Measurements from ENCODE around the gene SUMF2. TPM values are rescaled to one million over a fixed set of nuclear protein-coding genes. Genes with fewer than 3 reads are reported as not detected.
"Not testable (repeated sequence)": the region's sequence is repeated elsewhere in the genome, so short reads cannot be mapped to it uniquely, and the experiment has no call there.

The SUMF2 gene
- 135 TPM for polyA plus RNA-seq (2013, experiment 1 of 2; ENCODE audit: insufficient read length)
- polyA plus RNA-seq (2013, experiment 2 of 2; ENCODE audit: insufficient read length) = 147 TPM

DNA sequence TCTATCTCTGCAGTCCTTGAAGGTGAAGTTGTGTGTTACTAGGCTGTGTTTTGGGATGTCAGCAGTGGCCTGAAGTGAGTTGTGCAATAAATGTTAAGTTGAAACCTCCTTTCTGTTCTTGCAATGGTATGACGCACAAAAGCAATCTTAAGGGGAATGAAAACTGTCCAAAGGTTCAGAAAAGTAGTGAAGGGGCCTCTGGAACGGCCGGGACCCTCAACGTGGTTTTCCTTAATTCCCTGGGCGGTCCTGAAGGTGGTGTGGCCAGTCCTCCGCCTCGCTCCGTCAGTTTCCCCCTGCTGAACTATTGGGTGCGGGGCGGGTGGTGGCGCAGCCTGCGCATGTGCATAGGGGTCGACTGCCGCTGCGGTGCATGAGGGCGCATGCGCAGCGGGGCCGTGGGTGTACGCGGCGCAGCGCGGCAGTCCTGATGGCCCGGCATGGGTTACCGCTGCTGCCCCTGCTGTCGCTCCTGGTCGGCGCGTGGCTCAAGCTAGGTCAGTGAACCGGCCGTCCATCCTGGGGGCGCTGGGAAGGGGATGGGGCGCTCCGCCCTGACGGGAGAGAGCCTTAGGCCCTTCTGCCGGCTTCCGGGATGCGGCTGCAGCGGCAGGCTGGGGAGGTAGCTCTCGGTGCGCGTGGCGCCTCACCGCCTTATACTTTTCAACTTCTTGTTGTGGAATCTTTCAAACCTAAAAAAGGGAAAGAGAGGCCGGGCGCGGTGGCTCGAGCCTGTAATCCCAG, at the start of gene SUMF2:
Gene SUMF2, plus strand, starts transcription at position 405 of the 744 bp plus-strand sequence. Its CDS starts 26 bp downstream, at position 431.
- DNase-seq = peak; percentile 88

DNA sequence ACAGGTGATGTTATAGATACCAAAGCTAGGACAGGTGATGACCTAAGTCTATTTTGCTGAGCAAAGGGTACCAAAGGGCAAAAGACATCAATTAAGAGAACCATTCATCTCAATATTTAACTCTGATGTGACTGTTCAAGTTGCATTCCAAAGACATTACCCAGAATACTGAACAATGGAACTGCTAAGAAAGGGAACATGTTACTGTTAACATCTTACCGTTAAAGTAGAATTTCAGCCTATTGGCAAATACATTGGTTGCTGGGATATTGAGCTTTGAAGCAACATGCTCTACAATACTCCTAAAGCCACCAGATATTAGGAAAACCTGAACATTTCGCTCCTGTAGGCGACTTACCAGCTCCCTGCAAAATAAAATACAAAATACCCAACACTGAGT, 47.1 kb upstream of the SUMF2 start:
- not testable (repeated sequence) for DNase-seq

DNA sequence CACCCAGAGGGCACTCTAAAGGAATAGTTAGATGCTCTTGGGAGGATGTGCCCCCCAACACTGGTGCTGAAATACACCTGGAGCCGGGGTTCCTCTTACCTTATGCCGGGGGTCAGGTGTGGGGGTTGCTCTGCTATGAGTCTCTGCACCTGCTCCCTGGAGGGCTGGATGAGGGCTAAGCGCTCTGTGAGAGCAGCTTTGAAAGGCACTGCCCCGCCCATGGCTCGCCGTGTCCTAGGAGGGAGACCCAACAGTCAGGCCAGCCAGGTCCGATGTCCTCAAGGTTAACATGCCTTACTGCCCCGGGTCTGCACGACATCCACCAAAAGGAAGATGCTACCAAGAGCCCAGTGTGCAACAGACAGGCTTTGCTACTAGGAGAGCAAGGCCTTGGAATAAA, 44.6 kb upstream of the SUMF2 start:
- DNase-seq = no peak

DNA sequence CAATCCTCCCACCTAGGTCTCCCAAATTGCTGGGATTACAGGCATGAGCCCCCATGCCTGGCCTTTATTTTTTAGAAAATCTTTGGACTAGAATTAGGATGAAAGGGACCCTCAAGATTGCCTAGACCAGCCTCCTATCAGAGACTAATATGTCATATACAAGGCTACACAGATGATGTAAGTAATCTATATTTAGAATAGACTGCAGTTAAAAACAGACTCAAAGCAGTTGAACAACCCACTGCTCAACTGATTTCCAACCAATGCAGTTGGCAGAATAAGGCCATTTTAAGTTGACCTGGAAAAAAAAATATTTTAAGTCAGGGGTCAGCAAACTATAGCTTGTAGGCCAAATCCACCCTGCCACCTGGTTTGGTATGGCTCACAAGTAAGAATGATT, 40.6 kb upstream of the SUMF2 start:
- DNase-seq = no peak

DNA sequence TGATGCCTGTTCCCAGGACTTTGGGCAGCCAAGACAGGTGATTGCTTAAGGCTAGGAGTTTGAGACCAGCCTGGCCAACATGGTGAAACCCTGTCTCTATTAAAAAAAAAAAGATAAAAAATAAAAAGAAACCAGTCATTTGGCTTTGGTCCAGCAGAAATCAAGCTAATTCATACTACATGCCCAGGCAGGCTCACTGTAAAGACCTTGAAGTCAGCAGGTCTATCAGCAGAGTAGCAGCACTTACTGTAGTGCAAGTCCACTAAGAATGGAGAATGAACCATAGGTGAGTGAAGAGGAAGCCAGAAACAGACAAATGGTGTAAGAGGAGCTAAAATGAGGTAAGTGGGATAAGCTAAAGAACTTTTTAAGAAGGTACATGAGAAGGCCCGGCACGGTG, 37.5 kb upstream of the SUMF2 start:
- DNase-seq = no peak

DNA sequence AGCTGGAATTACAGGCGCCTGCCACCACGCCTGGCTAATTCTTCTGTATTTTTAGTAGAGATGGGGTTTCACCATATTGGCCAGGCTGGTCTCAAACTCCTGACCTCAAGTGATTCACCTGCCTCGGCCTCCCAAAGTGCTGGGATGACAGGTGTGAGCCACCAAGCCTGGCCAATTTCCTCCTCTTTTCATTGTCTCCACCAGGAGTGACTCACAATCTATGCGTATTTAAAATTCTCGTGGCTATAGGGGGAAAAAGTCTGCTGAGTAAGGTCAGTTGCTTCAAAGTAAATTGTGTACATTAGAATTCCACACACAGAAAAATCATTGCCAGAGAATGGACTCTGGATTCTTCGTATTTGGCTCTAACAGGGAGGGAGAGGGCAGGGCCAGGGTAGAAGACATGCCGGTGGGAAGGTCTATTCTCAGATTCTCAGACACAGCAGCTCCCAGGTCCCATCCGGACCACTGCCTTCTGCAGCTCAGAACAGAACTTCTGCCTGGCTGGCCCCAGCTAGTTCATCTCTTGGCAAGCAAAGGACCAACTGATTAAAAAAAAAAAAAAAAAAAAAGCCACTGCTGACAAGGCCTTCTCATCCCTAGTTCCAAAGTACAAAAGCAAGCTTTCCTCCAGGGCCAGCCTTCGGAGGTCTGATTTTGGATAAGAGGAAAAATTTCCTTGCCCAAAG, 35.0 kb upstream of the SUMF2 start:
- peak; percentile 58 for DNase-seq

DNA sequence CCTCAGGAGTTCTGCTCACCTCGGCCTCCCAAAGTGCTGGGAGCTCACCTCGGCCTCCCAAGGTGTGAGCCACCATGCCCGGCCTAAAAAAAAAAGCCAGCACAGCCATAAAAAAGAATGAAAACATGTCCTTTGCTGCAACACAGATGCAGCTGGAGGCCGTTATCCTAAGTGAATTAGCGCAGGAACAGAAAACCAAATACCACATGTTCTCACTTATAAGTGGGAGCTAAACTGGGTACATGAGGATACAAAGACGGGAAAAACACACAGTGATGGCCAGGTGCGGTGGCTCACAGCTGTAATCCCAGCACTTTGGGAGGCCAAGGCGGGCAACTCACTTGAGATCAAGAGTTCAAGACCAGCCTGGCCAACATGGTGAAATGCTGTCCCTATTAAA, 33.7 kb upstream of the SUMF2 start:
- DNase-seq = no peak

DNA sequence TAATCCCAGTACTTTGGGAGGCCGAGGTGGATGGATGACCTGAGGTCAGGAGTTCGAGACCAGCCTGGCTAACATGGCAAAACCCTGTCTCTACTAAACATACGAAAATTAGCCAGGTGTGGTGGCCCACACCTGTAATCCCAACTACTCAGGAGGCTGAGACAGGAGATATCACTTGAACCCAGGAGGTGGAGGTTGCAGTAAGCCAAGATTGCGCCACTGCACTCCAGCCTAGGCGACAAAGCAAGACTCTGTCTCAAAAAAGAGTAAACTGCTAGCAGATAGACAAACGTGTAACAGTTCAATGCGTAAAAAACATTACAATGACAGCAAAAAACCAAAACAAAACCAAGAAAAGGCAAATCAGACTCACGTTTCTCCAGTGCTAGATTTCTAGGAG, 32.5 kb upstream of the SUMF2 start:
- DNase-seq = not testable (repeated sequence)

DNA sequence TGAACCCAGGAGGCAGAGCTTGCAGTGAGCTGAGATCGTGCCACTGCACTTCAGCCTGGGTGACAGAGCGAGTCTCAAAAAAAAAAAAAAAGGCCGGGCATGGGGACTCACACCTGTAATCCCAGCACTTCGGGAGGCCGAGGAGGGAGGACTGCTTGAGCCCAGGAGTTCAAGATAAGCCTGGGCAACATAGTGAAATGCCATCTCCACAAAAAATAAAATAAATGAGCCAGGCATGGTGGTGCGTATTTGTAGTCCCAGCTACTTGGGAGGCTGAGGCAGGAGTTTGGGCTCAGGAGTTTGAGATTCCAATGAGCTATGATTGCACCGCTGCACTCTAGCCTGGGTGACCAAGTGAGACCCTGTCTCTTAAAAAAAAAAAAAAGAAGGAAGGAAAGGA, 31.5 kb upstream of the SUMF2 start:
- not testable (repeated sequence) for DNase-seq

DNA sequence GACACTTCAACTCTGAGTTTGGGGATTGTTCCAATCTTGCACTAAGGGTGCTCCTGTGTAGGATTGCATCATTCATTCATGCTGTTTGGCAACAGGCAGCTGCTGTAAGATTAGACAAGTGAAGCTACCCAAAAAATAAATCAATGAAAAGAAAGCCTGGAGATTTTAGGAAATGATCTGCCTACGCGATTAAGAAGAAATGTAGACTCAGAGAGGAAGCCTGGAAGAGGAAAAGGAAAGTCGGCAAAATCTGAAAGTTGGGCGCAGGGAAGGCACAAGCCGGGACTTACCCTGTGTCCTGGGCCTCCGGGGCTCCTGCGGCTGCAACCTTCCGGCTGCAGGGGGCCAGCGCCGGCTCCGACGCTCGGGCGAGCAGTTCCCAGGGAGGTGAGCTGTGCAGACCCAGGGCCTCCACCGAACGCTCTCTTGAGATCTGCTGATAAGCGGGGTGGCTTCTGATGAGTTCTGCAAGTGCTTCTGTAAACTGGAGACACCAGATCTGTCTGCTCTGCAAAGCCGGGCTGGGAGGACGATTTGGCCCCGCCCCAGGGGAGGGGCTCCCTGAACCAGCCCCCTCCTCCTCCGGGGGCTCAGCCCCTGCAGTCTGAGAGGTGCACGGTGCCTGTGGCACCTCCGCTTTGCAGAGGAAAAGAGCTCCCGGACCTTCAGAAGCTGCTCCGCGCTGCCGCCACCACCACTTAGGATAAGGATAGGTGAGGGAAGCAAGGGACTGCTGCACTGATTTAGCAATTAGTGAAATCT, 30.2 kb upstream of the SUMF2 start:
- peak; percentile 77 for DNase-seq

DNA sequence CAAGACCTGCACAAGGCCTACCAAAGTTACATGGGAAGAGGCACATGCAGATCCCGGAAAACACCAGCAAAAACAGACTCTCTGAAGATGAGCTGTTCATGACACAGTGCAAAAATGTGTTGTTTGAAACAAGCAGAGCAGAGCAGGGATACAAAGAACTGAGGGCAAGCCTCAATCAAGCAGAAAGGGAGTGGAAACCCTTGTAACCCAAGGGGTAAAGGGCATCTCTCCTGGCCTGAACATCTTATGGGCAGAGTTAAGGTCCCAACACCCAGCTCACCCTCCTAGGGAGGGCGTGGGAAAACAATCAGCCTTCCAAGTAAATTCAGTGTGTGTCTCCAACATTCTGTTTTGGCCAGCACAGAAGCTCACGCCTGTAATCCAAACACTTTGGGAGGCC, 23.4 kb upstream of the SUMF2 start:
- DNase-seq = no peak

DNA sequence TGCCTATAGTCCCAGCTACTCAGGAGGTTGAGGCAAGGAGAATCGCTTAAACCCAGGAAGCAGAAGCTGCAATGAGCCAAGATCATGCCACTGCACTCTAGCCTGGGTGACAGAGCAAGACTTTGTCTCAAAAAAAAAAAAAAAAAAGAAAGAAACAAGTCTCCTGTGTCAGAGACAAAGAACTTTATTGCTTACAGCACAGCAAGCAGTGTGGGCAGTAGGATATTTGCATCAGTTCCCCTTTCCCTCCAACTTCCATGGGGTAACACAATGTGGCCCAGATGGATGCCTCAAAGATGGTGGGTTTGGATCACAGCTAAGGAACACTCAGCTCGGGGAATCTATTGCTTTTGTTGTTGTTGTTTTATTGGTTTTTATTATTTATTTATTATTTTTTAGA, 18.3 kb upstream of the SUMF2 start:
- not testable (repeated sequence) for DNase-seq

DNA sequence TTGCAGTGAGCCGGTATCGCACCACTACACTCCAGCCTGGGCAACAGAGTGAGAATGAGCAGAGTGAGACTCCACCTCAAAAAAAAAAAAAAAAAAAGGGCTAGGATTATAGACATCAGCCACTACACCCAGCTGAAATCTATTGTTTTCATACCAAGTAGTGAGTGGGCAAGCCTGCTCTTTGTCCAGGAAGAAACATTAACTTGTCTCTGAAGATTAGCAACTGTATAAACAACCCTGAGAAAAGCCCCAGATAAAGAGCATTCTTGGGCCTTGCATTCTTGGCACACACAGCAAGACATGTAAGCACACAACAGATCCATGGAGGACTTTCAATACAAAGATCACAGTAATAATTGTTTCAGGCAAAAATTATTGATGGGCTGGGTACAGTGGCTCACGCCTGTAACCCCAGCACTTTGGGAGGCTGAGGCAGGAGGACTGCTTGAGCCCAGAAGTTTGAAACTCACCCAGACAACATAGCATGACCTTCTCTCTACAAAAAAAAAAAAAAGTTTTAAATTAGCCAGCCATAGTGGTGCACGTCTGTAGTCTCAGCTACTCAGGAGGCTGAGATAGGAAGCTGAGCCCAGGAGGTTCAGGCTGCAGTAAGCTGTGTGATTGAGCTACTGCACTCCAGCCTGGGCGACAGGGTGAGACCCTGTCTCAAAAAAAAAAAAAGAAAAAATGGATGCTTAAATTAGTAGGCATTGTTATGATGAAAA, 17.2 kb upstream of the SUMF2 start:
- DNase-seq = peak; percentile 76

DNA sequence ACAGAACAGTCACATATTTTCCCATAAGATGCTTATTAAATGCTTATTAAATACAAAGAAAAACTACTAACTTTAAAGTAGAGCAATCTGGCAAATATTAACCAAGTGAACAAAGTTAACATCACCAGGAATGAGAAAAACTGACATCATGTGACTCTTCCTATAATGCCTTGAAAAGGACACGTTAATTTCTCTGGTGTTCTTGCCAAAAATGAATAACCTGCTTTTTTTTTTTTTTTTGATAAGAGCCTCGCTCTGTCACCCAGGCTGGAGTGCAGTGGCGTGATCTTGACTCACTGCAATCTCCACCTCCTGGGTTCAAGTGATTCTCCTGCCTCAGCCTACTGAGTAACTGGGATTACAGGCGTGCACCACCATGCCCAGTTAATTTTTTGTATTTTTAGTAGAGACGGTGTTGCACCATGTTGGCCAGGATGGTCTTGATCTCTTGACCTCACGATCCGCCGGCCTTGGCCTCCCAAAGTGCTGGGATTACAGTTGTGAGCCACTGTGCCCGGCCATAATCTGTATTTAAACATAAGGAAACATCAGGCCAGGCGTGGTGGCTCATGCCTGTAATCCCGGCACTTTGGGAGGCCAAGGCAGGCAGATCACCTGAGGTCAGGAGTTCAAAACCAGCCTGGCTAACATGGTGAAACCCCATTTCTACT, 16.5 kb upstream of the SUMF2 start:
- not testable (repeated sequence) for DNase-seq

DNA sequence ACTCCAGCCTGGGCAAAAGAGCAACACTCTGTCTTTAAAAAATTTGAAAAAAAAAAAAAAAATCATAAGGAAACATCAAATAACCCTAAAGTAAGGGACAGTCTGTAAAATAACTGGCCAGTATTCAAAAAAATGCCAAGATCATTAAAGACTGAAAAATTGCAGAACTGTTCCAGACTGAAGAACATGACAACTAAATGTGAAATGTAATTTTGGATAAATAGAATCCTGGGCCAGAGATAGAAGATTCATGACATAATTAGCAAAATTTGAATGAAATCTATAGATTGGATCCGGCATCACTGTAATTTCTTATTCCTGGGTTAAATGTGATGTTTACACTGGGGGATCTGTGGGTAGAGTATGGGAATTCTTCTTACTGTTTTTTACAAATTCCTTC, 15.8 kb upstream of the SUMF2 start:
- no peak for DNase-seq

DNA sequence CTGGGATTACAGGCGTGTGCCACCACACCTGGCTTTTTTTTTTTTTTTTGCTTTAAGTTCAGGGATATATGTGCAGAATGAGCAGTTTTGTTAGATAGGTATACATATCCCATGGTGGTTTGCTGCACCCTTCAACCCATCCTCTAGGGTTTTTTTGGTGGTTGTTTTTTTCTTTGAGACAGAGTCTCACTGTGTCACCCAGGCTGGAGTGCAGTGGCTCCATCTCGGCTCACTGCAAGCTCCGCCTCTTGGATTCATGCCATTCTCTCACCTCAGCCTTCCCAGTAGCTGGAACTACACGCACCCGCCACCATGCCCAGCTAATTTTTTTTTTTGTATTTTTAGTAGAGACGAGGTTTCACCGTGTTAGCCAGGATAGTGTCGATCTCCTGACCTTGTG, 15.3 kb upstream of the SUMF2 start:
- DNase-seq = not testable (repeated sequence)

DNA sequence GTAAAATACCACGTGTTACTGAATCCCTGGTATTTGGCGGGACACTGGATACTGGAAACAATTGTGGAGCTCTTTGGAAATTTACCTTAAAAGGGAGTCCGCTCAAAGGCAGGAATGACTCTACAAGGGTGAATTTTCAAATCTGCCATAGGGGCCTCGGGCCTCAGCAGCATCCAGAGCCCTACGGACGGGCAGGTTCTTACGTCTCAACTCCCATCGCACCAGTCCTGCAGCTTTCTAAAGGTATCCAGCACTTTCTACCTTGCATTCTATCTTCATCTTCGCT, 13.1 kb upstream of the SUMF2 start:
- no peak for DNase-seq

DNA sequence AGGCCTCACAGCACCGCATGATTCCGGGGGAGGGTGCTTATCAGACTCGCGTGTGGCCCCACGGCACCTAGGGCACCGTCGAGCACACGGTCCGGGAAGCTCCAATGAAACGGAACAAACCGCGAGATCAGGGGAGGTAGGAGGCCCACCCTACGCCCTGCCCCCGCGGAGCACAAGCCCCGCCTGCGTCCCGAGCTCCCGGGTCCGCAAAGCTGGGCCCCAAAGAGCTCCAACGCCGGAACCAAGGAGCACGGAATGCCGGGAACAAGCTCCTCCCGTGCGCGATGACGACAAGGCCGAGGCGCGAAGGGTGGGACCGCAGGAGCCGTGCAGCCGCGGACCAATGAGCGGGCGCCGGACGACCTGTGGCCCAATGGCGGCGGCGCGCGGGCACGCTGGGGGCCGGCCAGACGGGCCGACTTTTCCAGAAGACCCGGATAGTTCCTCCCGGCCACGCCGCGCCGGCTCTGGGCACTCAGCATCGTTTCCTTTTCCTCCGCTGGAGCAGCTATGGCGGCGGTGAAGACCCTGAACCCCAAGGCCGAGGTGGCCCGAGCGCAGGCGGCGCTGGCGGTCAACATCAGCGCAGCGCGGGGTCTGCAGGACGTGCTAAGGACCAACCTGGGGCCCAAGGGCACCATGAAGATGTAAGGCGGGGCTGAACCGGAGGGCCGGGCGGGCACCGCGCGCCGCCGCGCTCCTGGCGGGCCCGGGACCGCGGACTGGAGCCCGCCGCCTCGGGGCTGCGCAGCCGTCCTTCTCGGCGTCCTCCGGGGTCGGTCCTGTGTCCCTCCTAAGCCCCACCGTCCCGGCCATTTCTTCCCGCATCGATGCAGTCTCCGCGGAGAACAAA, 12.5 kb upstream of the SUMF2 start, which contains the start of the genes CCT6A and PSPH:
Gene CCT6A, plus strand, starts transcription at position 427 of the 853 bp plus-strand sequence. Its CDS starts 84 bp downstream, at position 511.
Gene PSPH, minus strand, starts transcription at position 106 of the 853 bp plus-strand sequence. CDS start 30,232 bp downstream, outside the sequence.
- peak; percentile 99 for DNase-seq

DNA sequence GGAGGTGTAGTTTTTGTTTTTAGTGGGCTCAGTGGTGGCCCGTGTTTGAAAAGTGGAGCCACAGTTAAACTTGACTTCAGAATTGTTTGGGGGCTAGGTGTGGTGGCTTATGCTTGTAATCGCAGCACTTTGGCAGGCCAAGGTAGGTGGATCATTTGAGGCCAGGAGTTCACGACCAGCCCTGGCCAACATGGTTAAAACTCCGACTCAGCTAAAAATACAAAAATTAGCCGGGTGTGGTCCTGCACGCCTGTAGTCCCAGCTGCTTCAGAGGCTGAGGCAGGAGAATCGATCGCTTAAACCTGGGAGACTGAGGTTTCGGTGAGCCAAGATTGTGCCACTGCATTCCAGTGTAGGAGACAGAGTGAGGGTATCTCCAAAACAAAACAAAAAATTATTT, 10.7 kb upstream of the SUMF2 start:
- DNase-seq = no peak

DNA sequence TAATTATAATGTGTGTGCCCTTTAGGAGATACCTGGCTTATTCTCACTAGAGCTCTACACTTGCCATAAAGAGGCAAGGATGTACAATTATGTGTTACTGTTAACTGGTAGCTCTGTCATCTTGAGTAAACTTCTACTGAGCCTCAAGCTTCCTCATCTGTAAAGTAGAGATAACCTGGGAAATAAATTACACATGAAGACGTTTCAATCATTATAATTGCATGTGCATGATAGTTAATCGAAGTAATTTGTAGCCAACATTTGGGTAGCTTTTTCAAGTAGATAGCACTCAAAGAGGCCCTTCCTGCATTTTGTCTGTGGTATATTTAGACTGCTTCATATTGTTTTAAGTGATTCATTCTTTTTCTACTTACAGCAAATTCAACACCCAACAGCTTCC, 10.1 kb upstream of the SUMF2 start:
- no peak for DNase-seq

DNA sequence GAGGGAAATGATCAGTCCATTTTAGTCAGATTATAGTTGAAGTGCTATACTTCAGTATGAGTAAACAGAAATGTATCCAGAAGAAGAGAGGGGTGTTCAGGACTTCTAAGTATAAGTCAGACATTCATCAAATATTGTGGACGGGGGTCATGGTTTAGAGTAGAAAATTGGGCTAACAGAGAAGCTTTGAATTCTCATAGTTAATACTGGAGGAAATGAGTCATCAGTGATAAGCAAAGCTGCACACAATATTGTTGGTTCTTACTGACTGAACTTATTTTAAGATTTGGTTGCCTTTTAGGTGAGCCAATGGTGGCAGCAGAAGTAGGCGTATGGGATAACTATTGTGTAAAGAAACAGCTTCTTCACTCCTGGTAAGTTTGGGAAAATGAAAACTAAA, 1.7 kb upstream of the SUMF2 start:
- DNase-seq = peak; percentile 62
